Kidney glomerular epithelial cell (primary cell): ENCODE measurements around the gene TRPC4.

Experiments used
- DNase-seq: peaks from one replicate; lab custom pipeline; 2025; lab: John Stamatoyannopoulos, UW

TRPC4 gene

GRCh38 chr13:37869756-37870488 lies at the start of gene TRPC4:
TSS of gene TRPC4 (minus strand) at chr13:37869772. CDS start at chr13:37783333, 86,439 bp downstream.
- no peak for DNase-seq

DNA sequence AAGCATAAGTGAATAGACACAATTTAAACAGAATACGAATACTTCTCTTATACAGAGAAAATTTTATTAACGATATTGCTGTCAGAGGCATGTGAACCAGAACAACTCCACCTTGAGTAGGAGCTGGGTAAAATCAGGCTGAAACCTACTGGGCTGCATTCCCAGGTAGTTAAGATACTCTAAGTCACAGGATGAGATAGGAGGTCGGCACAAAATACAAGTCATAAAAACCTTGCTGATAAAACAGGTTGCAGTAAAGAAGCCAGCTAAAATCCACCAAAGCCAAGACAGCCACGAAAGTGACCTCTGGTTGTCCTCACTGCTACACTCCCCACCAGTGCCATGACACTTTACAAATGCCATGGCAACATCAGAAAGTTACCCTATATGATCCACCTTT lies 49.2 kb upstream of the TRPC4 start:
- DNase-seq = no peak

- DNase-seq = no peak
Observed at GRCh38 chr13:37918116-37918714, 48.6 kb upstream of the TRPC4 start.

- DNase-seq = no peak
Observed at GRCh38 chr13:37914781-37915391, 45.3 kb upstream of the TRPC4 start.

GRCh38 chr13:37910790-37911189 lies 41.2 kb upstream of the TRPC4 start:
- DNase-seq = no peak

DNA sequence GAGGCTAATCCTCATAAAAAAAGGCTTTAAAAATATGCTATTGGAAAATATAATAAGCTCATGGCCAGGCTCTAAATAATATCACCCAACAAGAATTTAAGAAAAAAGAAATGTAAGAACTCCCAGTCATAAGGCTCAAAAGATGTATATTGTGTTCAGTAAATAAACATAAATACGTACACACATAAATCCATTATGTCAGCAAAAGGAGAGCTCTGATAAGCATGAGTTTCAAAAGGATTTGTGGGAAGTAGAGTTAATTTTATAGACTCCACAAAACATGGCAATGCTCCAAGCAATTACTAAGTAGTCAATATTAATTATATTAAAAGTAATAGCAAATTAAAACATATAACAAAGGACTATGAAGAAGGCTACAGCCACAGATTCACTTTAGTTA lies 37.3 kb upstream of the TRPC4 start:
- no peak for DNase-seq

DNA sequence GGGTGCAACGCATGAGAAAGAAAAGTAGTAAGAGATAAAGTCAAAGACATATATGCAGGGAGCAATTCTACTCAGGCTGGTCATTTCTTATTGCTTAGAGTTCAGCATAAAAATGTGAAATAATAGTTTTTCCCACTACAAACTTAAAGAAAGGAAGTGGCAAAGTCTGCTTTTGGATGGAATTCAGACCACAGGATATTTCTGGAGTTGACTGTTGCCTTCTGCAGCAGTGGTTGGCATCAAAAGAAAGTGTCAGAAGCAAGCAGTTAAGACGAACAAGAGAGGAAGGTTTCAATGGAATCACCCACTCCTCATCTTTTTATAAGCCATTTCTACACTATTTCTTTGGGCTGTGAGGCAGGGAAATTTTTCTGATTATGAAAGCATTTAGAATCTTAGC lies 36.2 kb upstream of the TRPC4 start:
- no peak for DNase-seq

DNA sequence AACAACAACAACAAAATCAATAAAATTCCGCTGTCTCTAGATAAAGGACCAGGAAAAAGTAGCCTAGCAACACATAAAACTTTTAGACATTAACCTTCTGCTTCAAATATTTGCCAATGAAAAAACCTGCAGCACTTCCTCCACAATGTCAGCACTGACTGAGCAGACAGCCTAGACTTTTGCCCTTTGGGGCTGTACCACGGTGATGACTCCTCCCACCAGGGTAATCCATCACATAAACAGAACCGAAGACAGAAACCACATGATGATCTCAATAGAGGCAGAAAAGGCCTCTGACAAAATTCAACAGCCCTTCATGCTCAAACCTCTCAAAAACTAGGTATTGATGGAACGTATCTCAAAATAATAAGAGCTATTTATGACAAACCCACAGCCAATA lies 30.2 kb upstream of the TRPC4 start:
- no peak for DNase-seq

GRCh38 chr13:37893321-37893720 lies 23.7 kb upstream of the TRPC4 start:
- DNase-seq = no peak

- DNase-seq = no peak
Observed at GRCh38 chr13:37889820-37890219, 20.2 kb upstream of the TRPC4 start.

DNA sequence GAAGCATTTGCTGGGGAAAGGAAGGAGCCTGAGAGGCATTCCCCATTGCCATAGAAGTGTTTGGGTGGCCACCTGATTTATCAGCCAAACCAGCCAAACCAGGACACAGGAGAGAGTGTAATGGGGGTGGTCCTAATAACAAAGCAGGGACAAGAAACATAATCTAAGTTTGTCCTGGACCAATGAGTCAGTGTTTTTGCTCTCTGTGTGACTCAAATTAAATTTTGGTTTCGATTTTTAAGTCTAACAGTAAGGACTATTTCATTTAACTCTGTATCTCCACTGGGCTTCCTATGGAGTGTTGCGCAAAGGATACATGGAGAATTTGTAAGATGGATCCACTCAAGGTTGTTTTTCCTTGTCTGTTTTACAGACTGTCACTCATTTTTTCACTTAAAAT lies 19.5 kb upstream of the TRPC4 start:
- DNase-seq = no peak

DNA sequence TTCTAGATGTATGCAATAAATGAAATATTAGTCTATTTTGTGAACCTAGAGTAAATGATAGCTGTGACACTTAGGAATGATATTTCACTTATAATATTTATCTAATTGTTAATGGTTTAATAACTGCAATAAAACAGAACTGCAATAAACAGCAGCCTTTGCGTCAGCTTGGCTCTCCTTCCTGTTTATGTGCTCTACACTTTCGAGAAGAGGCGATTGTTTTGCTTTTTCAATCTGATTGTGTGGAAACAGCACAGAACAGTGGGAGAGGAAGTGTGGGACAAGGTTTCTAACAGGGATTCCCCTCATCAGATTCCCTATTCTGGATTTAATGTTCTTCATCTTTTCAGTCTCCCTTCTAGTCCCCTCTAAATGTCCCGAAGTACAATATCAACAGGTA lies 17.3 kb upstream of the TRPC4 start:
- DNase-seq = no peak

- DNase-seq = no peak
Observed at GRCh38 chr13:37884674-37885073, 15.1 kb upstream of the TRPC4 start.

GRCh38 chr13:37884026-37884425 lies 14.5 kb upstream of the TRPC4 start:
- DNase-seq = no peak

DNA sequence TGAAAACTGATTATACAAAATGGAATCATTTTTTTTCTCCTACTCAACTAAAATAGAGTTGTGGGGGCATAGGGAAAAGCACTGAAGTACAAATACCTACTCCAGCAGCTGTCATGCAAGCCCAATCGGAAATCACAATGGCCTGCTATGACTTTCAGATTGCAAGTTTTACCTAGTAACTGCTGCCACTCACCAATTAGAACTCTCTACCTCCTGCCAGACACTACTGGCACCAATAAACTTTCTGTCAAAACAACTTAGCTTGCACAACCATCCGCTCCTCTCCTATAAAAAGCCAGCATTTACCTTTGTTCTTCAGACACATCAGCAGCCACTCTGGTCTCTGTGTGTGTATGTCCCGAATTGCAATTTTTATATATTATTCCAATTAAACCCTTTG lies 9.3 kb upstream of the TRPC4 start:
- no peak for DNase-seq

DNA sequence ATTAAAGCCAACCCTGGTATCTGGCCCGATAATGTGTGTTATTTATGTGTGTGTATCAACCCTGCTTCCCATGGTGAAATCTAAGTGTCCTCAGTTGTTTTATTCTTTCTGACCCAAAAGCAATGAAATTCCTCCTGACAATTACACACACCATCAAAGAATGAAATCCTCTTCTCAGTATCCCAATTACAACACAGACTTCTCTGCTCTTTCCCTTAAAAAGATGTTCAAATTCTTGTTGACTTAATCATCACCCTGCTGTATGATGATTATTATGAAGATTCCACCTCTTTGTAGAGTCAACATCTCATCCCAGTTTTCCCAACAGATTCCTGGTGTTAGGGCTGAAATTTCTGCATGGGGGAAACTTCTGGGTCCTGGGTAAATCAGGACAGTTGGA lies 8.9 kb upstream of the TRPC4 start:
- DNase-seq = no peak

DNA sequence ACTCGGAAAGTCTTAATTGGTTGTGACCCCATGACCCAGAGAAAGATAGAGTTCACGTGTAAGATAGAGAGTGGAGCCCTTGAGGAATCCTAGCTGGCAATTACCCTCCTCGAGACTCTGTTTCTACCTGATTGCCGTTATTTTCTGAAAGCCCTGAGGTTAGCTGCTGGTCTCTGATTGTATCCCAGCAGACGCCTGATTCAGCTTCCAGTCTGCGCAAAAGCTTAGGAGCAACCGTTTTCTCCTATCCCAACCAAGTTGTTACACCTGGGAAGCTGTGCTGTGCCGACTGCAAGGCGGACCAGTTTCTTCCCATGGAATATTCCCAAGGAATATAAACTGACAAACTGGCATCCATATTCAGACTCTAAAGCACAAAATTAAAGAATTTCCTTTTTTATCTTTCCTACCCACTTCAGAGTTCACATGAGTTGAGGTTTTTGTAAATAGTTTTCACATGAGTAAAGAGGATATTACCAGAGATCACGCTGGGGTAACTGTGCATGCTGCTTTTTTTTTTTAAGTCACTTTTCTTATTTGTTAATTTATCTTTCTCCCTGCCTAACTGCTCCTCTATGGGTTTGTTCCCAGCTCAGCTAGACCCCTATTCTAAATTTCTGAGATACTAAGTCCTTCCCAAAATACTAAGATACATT lies 1.5 kb upstream of the TRPC4 start:
- no peak for DNase-seq

GRCh38 chr13:37870489-37870845 lies 895 bp upstream of the TRPC4 start:
- no peak for DNase-seq

- DNase-seq = no peak
Observed at GRCh38 chr13:37869506-37869755, 141 bp downstream of the TRPC4 start.

- DNase-seq = no peak
Observed at GRCh38 chr13:37868691-37869505, 674 bp downstream of the TRPC4 start.

GRCh38 chr13:37863708-37864107 lies 5.9 kb downstream of the TRPC4 start:
- DNase-seq = no peak

DNA sequence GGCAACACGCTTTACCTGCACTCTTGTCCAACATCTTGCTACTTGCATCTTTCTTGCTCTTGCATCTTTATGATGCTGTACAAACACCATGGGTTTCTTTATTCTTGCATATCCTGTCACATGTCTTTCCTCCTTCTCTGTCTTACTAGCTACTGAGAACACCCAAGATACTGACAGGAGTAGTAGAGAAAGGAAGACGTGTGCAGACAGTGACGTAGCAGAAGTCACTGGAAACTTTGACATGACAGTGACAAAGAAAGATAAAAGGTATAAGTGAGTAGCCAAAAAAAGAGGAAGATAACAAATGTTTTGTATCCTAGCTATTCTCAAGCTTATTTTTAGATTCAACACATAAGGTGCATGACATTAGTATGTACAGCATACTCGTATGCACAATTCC lies 34.2 kb downstream of the TRPC4 start:
- no peak for DNase-seq

- no peak for DNase-seq
Observed at GRCh38 chr13:37833411-37833810, 36.2 kb downstream of the TRPC4 start.
